WI38 (cell line): ENCODE data around the gene ARHGAP9.

Source experiments
- H3K4me3 ChIP-seq: 2 replicates; pipeline ENCODE4 v1.5.1; 2011; ENCODE audit warnings: low read depth, mild to moderate bottlenecking, control low read depth, low read length
- CTCF ChIP-seq: IDR thresholded peaks from 2 replicates; pipeline ENCODE4 v1.5.1; 2012; ENCODE audit warnings: low read depth, mild to moderate bottlenecking, control low read depth, low read length

The ARHGAP9 gene

GRCh38 chr12:57438400-57438799 is 41.3 kb downstream of the ARHGAP9 start:
- no peak for TF ChIP-seq CTCF

GRCh38 chr12:57435293-57435692 is 44.4 kb downstream of the ARHGAP9 start:
- no peak for TF ChIP-seq CTCF
- no peak overlapping the region for H3K4me3 ChIP-seq

More at GRCh38 chr12:57438400-57438799, 41.3 kb downstream of the ARHGAP9 start:
- H3K4me3 ChIP-seq = no peak overlapping the region

GRCh38 chr12:57434517-57435223 is 45.0 kb downstream of the ARHGAP9 start, which contains the start of gene INHBC:
INHBC (plus strand) TSS chr12:57434784; CDS start chr12:57434887, 103 bp downstream.
- no peak within 1 kb of the TSS for H3K4me3 ChIP-seq
- TF ChIP-seq CTCF = no peak

- TF ChIP-seq CTCF = no peak
- no peak overlapping the region for H3K4me3 ChIP-seq
Observed at GRCh38 chr12:57433370-57433769, 46.3 kb downstream of the ARHGAP9 start.

- peak overlapping the region; percentile 57 for H3K4me3 ChIP-seq
- TF ChIP-seq CTCF = no peak
Observed at GRCh38 chr12:57431654-57432188, 47.9 kb downstream of the ARHGAP9 start.

GRCh38 chr12:57430931-57431566 is 48.6 kb downstream of the ARHGAP9 start, which contains the start of gene R3HDM2:
R3HDM2 (minus strand) TSS chr12:57431043; CDS start chr12:57310428, 120,615 bp downstream.
- peak within 1 kb of the TSS; percentile 57 for H3K4me3 ChIP-seq
- no peak for TF ChIP-seq CTCF
